GM11168 (cell line): Measurements from ENCODE around the gene PREPL.
"Not testable (repeated sequence)": the region's sequence is repeated elsewhere in the genome, so short reads cannot be mapped to it uniquely, and the experiment has no call there.

ENCODE experiments used
- in situ Hi-C: fragments of 300-500 bp; cut with MboI; formaldehyde crosslinking; loops from one replicate; pipeline ENCODE4 v1.12.0; 2022; ENCODE audit warnings: low sequenced_read_pairs; ENCODE audit not compliant: unreplicated experiment

Gene PREPL

DNA sequence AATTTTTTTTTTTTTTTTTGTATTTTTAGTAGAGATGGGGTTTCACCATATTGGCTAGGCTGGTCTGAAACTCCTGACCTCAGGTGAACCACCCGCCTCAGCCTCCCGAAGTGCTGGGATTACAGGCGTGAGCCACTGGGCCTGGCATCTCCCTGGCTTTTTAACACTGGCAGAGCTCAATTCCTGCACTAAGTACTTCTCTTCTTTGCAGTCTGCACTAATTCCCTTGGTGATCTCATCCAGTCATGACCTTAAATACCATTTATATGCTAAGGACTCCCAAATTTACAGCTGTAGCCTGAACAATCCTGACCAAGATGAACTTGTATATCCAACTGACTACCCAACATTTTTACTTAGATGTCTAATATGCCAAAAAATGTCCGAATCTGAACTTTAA is 10.2 kb downstream of the PREPL start:
- in situ Hi-C loops: no loop called here

DNA sequence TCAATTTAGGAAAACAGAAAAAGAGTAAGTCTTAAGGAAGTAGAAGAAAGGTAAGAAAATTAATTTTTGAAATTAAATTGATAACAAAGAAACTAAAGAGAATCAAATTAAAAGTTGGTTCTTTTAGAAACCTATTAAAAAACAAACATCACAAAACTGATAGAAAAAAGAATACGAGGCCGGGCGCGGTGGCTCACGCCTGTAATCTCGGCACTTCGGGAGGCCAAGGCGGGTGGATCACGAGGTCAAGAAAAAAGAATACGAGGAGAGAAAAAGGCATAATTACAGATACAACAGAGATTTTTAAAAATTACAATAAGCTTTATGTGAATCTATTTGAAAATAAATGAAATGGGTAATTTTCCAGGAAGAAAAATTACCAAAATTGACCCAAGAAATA is 11.8 kb downstream of the PREPL start:
- in situ Hi-C loops: no loop called here

GRCh38 chr2:44348400-44348799 is 12.9 kb downstream of the PREPL start:
- in situ Hi-C loops: no loop called here

GRCh38 chr2:44347526-44347925 is 13.8 kb downstream of the PREPL start:
- in situ Hi-C loops: no loop called here

- in situ Hi-C loops: no loop called here
Measured at GRCh38 chr2:44342854-44343253, 18.4 kb downstream of the PREPL start.

DNA sequence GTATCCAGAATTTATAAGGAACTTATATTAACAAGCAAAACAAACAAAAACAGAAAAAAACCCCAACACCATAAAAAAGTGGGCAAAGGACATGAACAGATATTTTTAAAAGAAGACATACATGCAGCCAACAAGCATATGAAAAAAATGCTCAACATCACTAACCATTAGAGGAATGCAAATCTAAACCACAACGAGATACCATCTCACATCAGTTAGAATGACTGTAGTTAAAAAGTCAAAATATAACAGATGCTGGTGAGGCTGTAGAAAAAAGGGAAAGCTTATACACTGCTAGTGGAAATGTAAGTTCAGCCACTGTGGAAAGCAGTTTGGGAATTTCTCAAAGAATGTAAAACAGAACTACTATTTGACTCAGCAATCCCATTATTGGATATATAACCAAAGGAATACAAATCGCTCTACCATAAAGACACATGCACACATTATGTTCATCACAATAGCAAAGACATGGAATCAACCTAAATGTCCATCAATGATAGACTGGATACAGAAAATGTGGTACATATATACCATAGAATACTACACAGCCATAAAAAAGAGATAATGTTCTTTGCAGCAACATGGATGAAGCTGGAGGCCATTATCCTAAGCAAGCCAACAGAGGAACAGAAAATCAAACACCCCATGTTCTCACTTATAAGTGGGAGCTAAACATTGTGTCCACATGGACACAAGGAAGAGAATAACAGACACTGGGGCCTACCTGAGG is 25.3 kb downstream of the PREPL start:
- in situ Hi-C loops: no loop called here

DNA sequence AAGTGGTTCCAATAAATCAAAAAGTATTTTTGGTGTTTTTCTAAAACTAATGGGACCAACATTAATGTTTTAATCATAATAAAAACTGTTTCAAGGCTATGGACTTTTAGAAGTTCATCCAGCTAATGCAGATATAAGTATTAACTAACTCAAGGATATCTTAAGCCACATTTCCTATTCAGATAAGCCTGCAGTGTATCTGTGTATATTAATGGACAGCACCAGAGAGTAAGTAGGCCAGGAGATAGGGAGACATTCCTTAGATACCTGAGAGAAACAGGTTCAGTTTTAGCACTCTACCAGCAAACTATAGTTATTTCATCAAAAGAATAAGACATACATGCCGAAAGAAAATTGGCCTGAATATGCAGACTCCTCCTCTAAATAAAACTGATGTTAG is 27.3 kb downstream of the PREPL start:
- in situ Hi-C loops: no loop called here

DNA sequence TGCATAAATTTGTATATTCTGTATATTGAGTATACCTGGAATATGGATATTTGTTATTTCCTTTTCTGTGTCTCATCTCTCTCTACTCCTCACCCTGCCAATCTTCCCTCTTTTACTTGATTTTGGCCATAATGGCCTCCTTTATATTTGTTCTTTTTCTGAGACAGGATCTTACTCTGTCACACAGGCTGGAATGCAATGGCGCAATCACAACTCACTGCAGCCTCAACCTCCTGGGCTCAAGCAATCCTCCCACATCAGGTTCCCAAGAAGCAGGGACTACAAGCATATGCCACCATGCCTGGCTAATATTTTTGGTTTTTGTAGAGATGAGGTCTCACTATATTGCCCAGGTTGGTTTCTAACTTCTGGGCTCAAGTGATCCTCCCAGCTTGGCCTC is 30.5 kb downstream of the PREPL start:
- in situ Hi-C loops: no loop called here

GRCh38 chr2:44329343-44329742 is 32.0 kb downstream of the PREPL start:
- in situ Hi-C loops: no loop called here

- in situ Hi-C loops: no loop called here
Measured at GRCh38 chr2:44328750-44329149, 32.5 kb downstream of the PREPL start.

DNA sequence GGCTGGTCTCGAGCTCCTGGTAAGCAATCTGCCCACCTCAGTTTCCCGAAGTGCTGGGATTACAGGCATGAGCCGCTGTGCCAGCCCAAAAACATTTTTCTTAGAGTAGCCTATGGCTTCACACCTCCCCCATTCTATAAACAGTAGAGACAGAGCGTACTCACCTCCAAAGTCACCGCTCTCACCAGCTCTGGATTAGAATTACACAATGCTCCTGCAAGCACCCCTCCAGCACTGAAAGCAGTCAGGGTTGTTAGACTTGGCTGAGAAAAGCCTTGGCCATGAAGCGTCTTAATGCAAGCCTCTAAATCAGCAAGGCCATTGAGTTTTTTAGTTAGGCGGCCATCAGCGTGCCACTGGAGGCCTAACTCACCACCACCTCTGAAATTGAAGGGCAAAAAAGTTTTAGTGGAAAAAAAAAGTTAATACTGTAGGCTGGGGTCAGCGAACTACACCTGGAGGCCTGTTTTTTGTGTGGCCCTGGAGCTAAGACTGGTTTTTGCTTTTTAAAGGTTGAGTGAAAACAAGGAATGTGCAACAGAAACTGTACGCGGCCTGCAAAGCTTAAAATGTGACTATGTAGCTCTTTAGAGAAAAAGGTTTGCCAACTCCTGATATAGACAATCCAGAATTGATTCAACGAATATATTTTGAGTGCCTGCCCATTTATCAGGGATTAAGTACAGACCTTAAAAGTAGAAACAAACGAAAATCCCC is 34.6 kb downstream of the PREPL start:
- in situ Hi-C loops: no loop called here

DNA sequence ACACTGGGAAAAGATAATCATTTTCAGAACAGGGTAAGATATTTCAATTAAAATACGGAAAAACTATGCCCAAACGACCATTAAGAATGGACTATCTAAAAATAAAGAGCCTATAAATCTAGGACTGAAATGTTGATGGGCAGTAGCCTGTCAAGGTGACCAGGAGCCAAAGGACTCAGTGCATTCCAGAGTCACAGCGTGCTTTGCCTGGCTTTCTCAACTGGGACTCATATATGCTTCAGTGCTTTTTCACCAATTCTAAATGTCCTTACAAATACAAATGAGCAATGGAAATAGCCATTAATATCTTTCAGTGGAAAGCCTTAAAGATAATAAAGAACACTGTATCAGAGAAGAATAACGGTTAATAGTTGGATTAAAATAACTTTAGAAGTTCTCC is 35.4 kb downstream of the PREPL start:
- in situ Hi-C loops: no loop called here

DNA sequence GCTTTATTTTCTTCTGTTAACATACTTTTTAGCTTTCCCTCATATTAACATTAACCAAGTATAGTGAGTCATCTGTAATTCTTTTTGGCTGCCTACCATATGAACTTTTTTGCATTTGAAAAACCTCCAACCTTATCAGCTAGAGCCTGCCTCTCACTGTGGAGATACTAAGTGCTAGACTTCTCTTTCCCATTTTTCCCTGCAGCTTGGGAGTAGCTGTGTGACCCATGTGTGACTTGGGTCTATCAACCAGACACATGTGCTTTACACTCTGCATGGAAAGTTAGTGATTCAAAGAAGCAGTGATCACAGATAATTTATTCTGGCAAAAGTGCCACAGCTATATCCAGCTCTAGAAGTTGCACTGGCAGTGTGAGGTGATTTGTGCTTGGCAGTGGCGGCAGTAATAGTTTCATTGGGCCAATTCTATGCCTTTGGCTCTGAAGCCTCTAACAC is 36.3 kb downstream of the PREPL start:
- in situ Hi-C loops: no loop called here

DNA sequence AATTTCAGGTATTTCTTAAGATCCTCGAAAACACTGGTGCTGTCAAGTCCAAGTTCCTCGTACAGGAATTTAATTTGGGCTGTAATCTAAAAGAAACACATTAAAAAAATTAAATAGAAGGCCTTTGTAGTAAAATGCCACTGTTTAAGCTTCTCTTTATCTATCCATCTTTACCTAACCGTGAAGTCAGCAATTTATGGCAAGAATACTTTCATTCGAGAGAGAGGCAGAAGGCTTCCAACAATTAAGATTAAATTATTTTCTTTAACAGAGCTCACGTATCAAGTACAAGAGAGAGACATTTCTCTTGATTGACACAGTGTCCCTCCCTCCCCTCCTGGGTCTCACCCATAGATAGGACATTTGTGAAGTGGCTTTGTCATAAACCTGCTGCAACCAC is 39.9 kb downstream of the PREPL start:
- in situ Hi-C loops: no loop called here

- in situ Hi-C loops: no loop called here
Measured at GRCh38 chr2:44320832-44321231, 40.5 kb downstream of the PREPL start.

DNA sequence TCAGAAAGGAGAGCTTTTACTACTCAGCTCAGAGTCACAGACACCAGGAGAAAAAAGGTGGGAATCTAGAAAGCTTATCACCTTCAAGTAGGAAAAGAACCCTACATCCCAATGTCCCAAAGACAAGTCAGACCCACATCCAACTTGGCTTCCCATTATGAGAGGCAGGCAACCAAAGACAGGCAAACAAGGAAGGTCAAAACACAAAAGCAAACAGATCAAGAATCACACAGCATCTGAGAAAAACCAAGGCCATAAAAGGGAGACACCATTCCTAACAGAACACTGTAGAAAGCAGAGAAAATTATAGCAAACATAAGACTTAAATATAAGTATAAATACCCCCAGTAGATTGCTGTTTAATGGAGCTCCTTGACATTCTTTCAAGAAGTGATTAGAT is 45.3 kb downstream of the PREPL start:
- in situ Hi-C loops: no loop called here

DNA sequence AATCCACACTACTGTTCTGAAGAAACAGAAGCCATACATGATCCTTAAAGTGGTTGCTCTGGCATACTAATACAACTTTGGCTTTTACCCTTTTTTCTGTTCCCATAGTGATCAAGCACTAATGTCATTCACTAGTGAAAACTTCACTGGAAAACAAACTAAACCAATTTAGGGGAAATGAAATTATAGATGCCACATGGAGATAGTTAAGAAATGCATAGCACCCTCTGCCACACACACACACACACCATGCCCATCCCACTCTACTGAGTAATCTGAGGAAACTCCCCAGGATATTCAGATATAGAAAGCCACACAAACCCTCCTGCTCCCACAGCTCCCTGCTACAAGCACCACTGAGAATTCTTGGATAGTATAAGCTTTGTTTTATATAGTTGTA is 46.9 kb downstream of the PREPL start:
- in situ Hi-C loops: no loop called here

DNA sequence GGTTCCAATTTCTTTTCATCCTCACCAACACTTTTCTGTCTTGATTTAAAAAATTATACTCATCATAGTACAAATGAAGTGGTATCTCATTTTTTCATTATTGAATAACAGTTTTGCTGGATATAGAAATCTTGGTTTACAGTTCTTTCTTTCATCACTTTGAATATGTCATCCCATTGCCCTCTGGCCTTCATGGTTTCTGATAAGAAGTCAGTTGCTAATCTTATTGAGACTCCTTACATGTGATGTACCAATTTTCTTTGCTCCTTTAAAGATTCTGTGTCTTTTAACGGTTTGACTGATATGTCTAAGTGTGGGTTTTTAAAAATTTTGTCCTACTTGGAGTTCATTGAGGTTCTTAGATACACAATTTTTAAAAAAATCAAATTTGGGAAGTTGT is 51.0 kb downstream of the PREPL start:
- in situ Hi-C loops: no loop called here

GRCh38 chr2:44305882-44306281 is 55.4 kb downstream of the PREPL start:
- in situ Hi-C loops: no loop called here

DNA sequence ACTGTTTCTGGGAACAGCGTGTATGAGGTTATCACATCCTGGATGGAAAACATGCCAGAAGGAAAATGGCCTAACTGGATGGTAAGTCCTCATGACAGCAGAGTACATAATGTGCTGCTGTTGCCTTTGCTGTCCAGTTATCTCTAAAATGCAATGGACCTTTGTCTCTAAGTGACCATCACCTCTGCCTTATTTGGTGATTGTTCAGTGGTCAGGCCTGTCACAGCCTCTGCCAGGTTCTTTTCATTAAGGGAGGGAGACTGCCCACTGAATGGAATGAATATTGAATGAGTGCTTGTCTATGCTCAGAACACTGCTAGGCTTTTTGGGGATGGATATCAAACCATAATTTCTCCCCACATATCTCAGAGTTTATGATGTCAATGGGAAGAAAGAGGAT is 57.0 kb downstream of the PREPL start:
- in situ Hi-C loops: no loop called here

DNA sequence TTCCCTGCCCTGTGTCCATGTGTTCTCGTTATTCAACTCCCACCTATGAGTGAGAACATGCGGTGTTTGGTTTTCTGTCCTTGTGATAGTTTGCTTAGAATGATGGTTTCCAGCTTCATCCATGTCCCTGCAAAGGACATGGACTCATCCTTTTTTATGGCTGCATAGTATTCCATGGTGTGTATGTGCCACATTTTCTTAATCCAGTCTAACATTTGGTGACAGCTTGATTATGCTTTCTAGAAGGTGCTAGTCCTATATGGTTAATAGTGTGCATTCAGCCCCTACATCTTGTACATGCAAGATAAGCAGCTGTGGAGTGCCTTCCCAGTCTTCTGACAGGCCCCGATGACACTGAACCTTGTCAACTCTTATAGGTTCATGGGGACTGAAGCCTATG is 57.5 kb downstream of the PREPL start:
- in situ Hi-C loops: not testable (repeated sequence)

DNA sequence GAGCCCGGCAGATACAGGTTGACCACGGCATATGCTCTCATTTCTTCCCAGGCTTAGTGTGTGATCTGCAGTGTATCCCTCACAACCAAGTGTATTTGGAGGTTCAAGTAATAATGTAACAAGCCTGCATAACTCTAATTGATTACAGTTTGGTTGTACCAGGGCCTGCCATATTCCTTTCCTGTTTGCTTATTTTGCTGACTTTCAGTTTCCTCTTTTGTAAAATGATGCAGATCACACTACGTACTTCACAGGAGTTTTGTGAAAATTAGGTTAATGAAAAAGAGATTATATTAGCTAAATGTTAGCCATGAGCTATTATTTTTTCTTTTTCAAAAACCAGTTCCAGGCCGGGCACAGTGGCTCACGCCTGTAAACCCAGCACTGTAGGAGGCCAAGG is 60.2 kb downstream of the PREPL start:
- in situ Hi-C loops: no loop called here
